ENCODE data around the gene SPATA6L.

DNA sequence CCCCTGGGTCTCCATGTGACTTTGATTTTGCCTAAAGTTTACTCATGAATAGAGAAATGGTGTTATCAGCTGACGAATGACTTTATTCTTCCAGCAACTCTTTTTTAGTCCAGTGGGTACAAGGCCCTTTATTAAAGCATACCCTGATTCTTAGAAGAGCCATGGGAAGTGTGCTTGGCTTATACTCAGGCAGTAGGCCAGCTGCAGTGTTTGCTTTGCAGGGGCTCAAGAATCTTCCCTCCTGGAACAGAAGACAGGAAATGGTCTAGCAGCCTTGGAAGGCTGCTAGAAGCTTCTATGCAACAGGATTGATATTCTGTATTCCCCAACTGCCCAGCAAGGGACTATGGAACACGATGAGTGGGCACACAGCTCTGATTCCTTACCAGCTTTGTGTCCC is 77.6 kb downstream of the SPATA6L start:
- TF ChIP-seq EZH2phosphoT487 (IDR thresholded peaks at IDR 0.05; ENCODE audit: insufficient read depth, low read depth), result no peak
- TF ChIP-seq EZH2 (IDR thresholded peaks at IDR 0.05; ENCODE audit: insufficient read depth, poor library complexity, severe bottlenecking), result no peak
